WTC11 (cell line): ENCODE measurements around the gene CLIC2.
"Not testable (repeated sequence)": the region's sequence is repeated elsewhere in the genome, so short reads cannot be mapped to it uniquely, and the experiment has no call there.

Experiments used
- CTCF ChIP-seq: fragments of 200-600 bp; IDR thresholded peaks from 2 replicates; pipeline ENCODE4 v1.8.0; 2022; ENCODE audit warnings: antibody characterized with exemption
- TCF7 ChIP-seq: sonication (generic); formaldehyde crosslinking; IDR thresholded peaks from 2 replicates; pipeline ENCODE4 v1.8.0; 2022; ENCODE audit warnings: mild to moderate bottlenecking, low read depth, missing genetic modification reagents, moderate library complexity
- ZNF317 ChIP-seq: sonication (generic); formaldehyde crosslinking; IDR thresholded peaks from 2 replicates; pipeline ENCODE4 v1.8.1; 2023; ENCODE audit warnings: low read depth, mild to moderate bottlenecking, moderate library complexity, missing genetic modification reagents, borderline replicate concordance

GRCh38 chrX:155349448-155349847 lies 15.0 kb upstream of the CLIC2 start:
- TF ChIP-seq ZNF317 (CRISPR knock-in tag); TCF7 (CRISPR knock-in tag); CTCF: not testable (repeated sequence)
